HCT116 (cell line): Measurements from ENCODE around the gene PRDM12. TPM values are rescaled to one million over a fixed set of nuclear protein-coding genes. Genes with fewer than 3 reads are reported as not detected.

Experiments used
- ATAC-seq: fragments of 200-7000 bp; cut with Tn5 transposase; 2 replicates; pipeline ENCODE4 v1.9.1; 2020; ENCODE audit warnings: mild to moderate bottlenecking, moderate library complexity
- BruUV-seq: library from RNA; stranded (reverse); fragments of 400-500 nt; replicated peaks from 2 replicates; lab custom pipeline; 2021; lab: Mats Ljungman, UMichigan
- CTCF ChIA-PET: fragments of 300-600 bp; sonication (Branson Sonifier 250); formaldehyde crosslinking; loops from one replicate; lab custom pipeline; 2021; ENCODE audit warnings: antibody characterized with exemption; lab: Charles Lee
- POLR2A ChIA-PET: fragments of 300-600, 350-600 bp; sonication (Branson Sonifier 250); formaldehyde crosslinking; loops from one replicate; lab custom pipeline; 2021; ENCODE audit warnings: antibody characterized with exemption; lab: Charles Lee
- RAD21 ChIA-PET, 2 experiments: fragments of 300-600 bp; sonication (Branson Sonifier 250); formaldehyde crosslinking; loops; one replicate each; lab custom pipeline; 2023; ENCODE audit warnings: low total read pairs in 2 of 2; ENCODE audit not compliant: uncharacterized antibody in 2 of 2, unreplicated experiment in 2 of 2, low non-redundant PET in 1 of 2; lab: Charles Lee
- DNase-seq: peaks from one replicate; pipeline ENCODE4 v3.0.0-alpha.2; 2010; ENCODE audit warnings: low read depth, low spot score
- H2AFZ ChIP-seq: fragments of 200-600 bp; shearing (Covaris generic), sonication (generic); 2 replicates; pipeline ENCODE4 v1.6.1; 2017; ENCODE audit warnings: low read depth, mixed run types, mixed read lengths, antibody characterized with exemption, low read length; ENCODE audit not compliant: poor library complexity, severe bottlenecking
- H3K27ac ChIP-seq: 2 replicates; pipeline ENCODE4 v1.5.1; 2012; ENCODE audit warnings: low read depth, low read length
- H3K27me3 ChIP-seq: fragments of 200-600 bp; sonication (generic); 2 replicates; pipeline ENCODE4 v1.6.1; 2016; ENCODE audit warnings: mixed run types, low read length, mixed read lengths; ENCODE audit not compliant: insufficient read depth
- H3K36me3 ChIP-seq, 2 experiments: fragments of 200-500 bp in 1 of 2; fragments of 200-600 bp in 1 of 2; sonication (Bioruptor generic) in 1 of 2; sonication (generic) in 1 of 2; 2 replicates each; pipeline versions ENCODE4 v1.5.1 to v1.6.1; 2014 to 2016; ENCODE audit warnings: low read length in 2 of 2, inconsistent platforms in 1 of 2, mixed read lengths in 1 of 2, mixed run types in 1 of 2; ENCODE audit not compliant: insufficient read depth in 2 of 2, control insufficient read depth in 1 of 2
- H3K4me1 ChIP-seq, 2 experiments: fragments of 200-600 bp in 1 of 2; sonication (generic) in 1 of 2; 2 replicates each; pipeline versions ENCODE4 v1.5.1 to v1.6.1; 2012 to 2017; ENCODE audit warnings: low read length in 2 of 2, inconsistent platforms in 1 of 2, mild to moderate bottlenecking in 1 of 2, mixed read lengths in 1 of 2, mixed run types in 1 of 2, moderate library complexity in 1 of 2; ENCODE audit not compliant: insufficient read depth in 2 of 2, control insufficient read depth in 1 of 2
- H3K4me2 ChIP-seq: fragments of 200-600 bp; sonication (generic); 2 replicates; pipeline ENCODE4 v1.6.1; 2017; ENCODE audit warnings: mixed run types, low read length, mixed read lengths
- H3K4me3 ChIP-seq, 2 experiments: fragments of 200-600 bp in 1 of 2; sonication (generic) in 1 of 2; replicated peaks in 1 of 2; 2 replicates each; pipeline ENCODE4 v1.5.1; 2011 to 2016; ENCODE audit warnings: low read length in 2 of 2, control low read depth in 1 of 2, low read depth in 1 of 2, mild to moderate bottlenecking in 1 of 2, mixed read lengths in 1 of 2, mixed run types in 1 of 2
- H3K79me2 ChIP-seq: fragments of 200-600 bp; sonication (generic); 2 replicates; pipeline ENCODE4 v1.6.1; 2017; ENCODE audit warnings: mild to moderate bottlenecking, mixed run types, low read length, moderate library complexity, mixed read lengths; ENCODE audit not compliant: insufficient read depth
- H3K9ac ChIP-seq: fragments of 200-600 bp; sonication (generic); 2 replicates; pipeline ENCODE4 v1.6.1; 2016; ENCODE audit warnings: low read length, mixed read lengths
- H3K9me2 ChIP-seq: fragments of 200-600 bp; sonication (generic), shearing (Covaris generic); 2 replicates; pipeline ENCODE4 v1.6.1; 2017; ENCODE audit warnings: mixed run types, mild to moderate bottlenecking, moderate library complexity; ENCODE audit not compliant: insufficient read depth
- H3K9me3 ChIP-seq, 2 experiments: fragments of 200-500 bp in 1 of 2; fragments of 200-600 bp in 1 of 2; sonication (Bioruptor generic) in 1 of 2; sonication (generic) in 1 of 2; 2 replicates each; pipeline ENCODE4 v1.6.1; 2014 to 2017; ENCODE audit warnings: low read length in 2 of 2, mixed read lengths in 2 of 2, inconsistent platforms in 1 of 2, low read depth in 1 of 2, mild to moderate bottlenecking in 1 of 2, mixed run types in 1 of 2, moderate library complexity in 1 of 2; ENCODE audit not compliant: control insufficient read depth in 1 of 2, insufficient read depth in 1 of 2
- H4K20me1 ChIP-seq: fragments of 200-600 bp; sonication (generic), shearing (Covaris generic); 2 replicates; pipeline ENCODE4 v1.6.1; 2017; ENCODE audit warnings: mixed run types, mild to moderate bottlenecking, moderate library complexity; ENCODE audit not compliant: insufficient read depth
- ATF3 ChIP-seq: IDR thresholded peaks from 2 replicates; pipeline ENCODE4 v1.6.1; 2012
- CBX3 ChIP-seq: IDR thresholded peaks from 2 replicates; pipeline ENCODE4 v1.6.1; 2012; ENCODE audit warnings: low read depth
- CEBPB ChIP-seq: IDR thresholded peaks from 2 replicates; pipeline ENCODE4 v1.6.1; 2012; ENCODE audit warnings: low read depth
- CTCF ChIP-seq, 3 experiments: fragments of 200-600 bp in 1 of 3; sonication (generic) in 1 of 3; IDR thresholded peaks in 2 of 3; conservative IDR thresholded peaks in 1 of 3; 2 replicates each; pipeline ENCODE4 v1.5.1; 2012 to 2017; ENCODE audit warnings: low read depth in 2 of 3, low read length in 2 of 3, antibody characterized with exemption in 1 of 3, borderline replicate concordance in 1 of 3, control low read depth in 1 of 3, mild to moderate bottlenecking in 1 of 3, mixed read lengths in 1 of 3, mixed run types in 1 of 3, moderate library complexity in 1 of 3; ENCODE audit not compliant: insufficient read depth in 1 of 3
- EGR1 ChIP-seq: IDR thresholded peaks from 2 replicates; pipeline ENCODE4 v1.6.1; 2012; ENCODE audit warnings: low read depth
- ELF1 ChIP-seq: IDR thresholded peaks from 2 replicates; pipeline ENCODE4 v1.6.1; 2012; ENCODE audit warnings: low read depth, borderline replicate concordance
- EZH2 ChIP-seq: fragments of 200-600 bp; sonication (generic); IDR thresholded peaks from 2 replicates; pipeline ENCODE4 v1.6.1; 2017; ENCODE audit warnings: antibody characterized with exemption, mixed run types
- EZH2phosphoT487 ChIP-seq: fragments of 200-600 bp; IDR thresholded peaks from 2 replicates; pipeline ENCODE4 v1.6.1; 2018; ENCODE audit warnings: antibody characterized with exemption, borderline replicate concordance
- FOSL1 ChIP-seq: IDR thresholded peaks from 2 replicates; pipeline ENCODE4 v1.6.1; 2012; ENCODE audit warnings: low read depth
- JUND ChIP-seq: IDR thresholded peaks from 2 replicates; pipeline ENCODE4 v1.6.1; 2012
- MAX ChIP-seq: IDR thresholded peaks from 2 replicates; pipeline ENCODE4 v1.6.1; 2012
- POLR2A ChIP-seq: IDR thresholded peaks from 2 replicates; pipeline ENCODE4 v1.7.0; 2011; ENCODE audit warnings: borderline replicate concordance; ENCODE audit not compliant: insufficient read depth, insufficient read length; ENCODE audit errors: extremely low read depth
- POLR2AphosphoS5 ChIP-seq: IDR thresholded peaks from 2 replicates; pipeline ENCODE4 v1.6.1; 2011; ENCODE audit warnings: mild to moderate bottlenecking, low read depth, low read length, moderate library complexity
- RAD21 ChIP-seq: IDR thresholded peaks from 2 replicates; pipeline ENCODE4 v1.6.1; 2012; ENCODE audit warnings: low read depth, mild to moderate bottlenecking
- SIN3A ChIP-seq: IDR thresholded peaks from 2 replicates; pipeline ENCODE4 v1.6.1; 2012; ENCODE audit warnings: low read depth
- SP1 ChIP-seq: IDR thresholded peaks from 2 replicates; pipeline ENCODE4 v1.6.1; 2012; ENCODE audit warnings: low read depth
- SRF ChIP-seq: IDR thresholded peaks from 2 replicates; pipeline ENCODE4 v1.6.1; 2012; ENCODE audit warnings: low read depth
- TCF7L2 ChIP-seq: IDR thresholded peaks from 2 replicates; pipeline ENCODE4 v1.7.0; 2011; ENCODE audit warnings: borderline replicate concordance, inconsistent platforms; ENCODE audit not compliant: insufficient read depth, insufficient read length; ENCODE audit errors: extremely low read depth
- YY1 ChIP-seq: IDR thresholded peaks from 2 replicates; pipeline ENCODE4 v1.6.1; 2011; ENCODE audit warnings: low read length, low read depth, moderate library complexity, mild to moderate bottlenecking; ENCODE audit not compliant: insufficient replicate concordance; ENCODE audit errors: extremely low read depth
- ZBTB33 ChIP-seq: IDR thresholded peaks from 2 replicates; pipeline ENCODE4 v1.6.1; 2011; ENCODE audit warnings: mild to moderate bottlenecking, low read length, moderate library complexity; ENCODE audit not compliant: insufficient replicate concordance; ENCODE audit errors: extremely low read depth
- ZFX ChIP-seq: fragments of 450-650 bp; IDR thresholded peaks from 2 replicates; pipeline ENCODE4 v1.6.1; 2017
- ZNF274 ChIP-seq: fragments of 200-500 bp; sonication (Bioruptor generic); IDR thresholded peaks from 2 replicates; pipeline ENCODE4 v1.6.1; 2014; ENCODE audit warnings: mild to moderate bottlenecking, low read depth, low read length, inconsistent platforms
- intact Hi-C: fragments of 100-400 bp; cut with micrococcal nuclease; formaldehyde crosslinking; loops from 2 replicates; pipeline ENCODE4 v1.10.0; 2022
- total RNA-seq: library from RNA; stranded (reverse); gene quantifications from one replicate; pipeline ENCODE4 v1.2.1, GENCODE V29; 2021; ENCODE audit not compliant: unreplicated experiment

Gene PRDM12
- total RNA-seq, 1 experiment from 2014 or later = 0.54 TPM

- CTCF ChIA-PET = interaction anchor here (0.8 to 2.2 kb wide), 7 partner anchors 8 to 246 kb away, joined by 3 to 16 read pairs (median 4); no protein-coding TSS in a partner anchor
- intact Hi-C loops = no loop called here
- Histone ChIP-seq H3K9me3 (peaks cover 0 to 5% of the 10 kb centered on the region in 2 experiments; a peak in 1 of 4 replicates), H3K36me3 (peaks cover 27 to 35% of the 10 kb centered on the region in 2 experiments; a peak in 3 of 4 replicates), H3K79me2 (peaks cover 49% of the 10 kb centered on the region), H2AFZ (peak within 1 kb of the TSS; percentile 97), H3K27ac (peak within 1 kb of the TSS; percentile 63), H4K20me1 (no peaks in the 10 kb centered on the region; the same call in 1 of the 2 replicates), H3K4me2 (peak within 1 kb of the TSS; percentile 78), H3K4me1 (peaks cover under 1 to 33% of the 10 kb centered on the region in 2 experiments), H3K27me3 (no peaks in the 10 kb centered on the region), H3K4me3 (peak within 1 kb of the TSS; percentile 77 to 88), H3K9me2 (no peaks in the 10 kb centered on the region), H3K9ac (peak within 1 kb of the TSS; percentile 96)
- ATAC-seq = peak; percentile 93
- no TSS peak for BruUV-seq
- DNase-seq = peak; percentile 96
- RAD21 ChIA-PET = interaction anchor here in 1 of 2 experiments (0.6 kb wide), 1 partner anchor 183 kb away, joined by 3 read pairs; no protein-coding TSS in a partner anchor
- POLR2A ChIA-PET = interaction anchor here (0.7 to 1.5 kb wide), 6 partner anchors 7 to 246 kb away, joined by 3 to 5 read pairs (median 4); no protein-coding TSS in a partner anchor
- TF ChIP-seq JUND (no peak), RAD21 (no peak), ZNF274 (no peak), ATF3 (no peak), ZFX (peak; percentile 91), EGR1 (peak; percentile 81), MAX (peak; percentile 96), YY1 (peak; percentile 100), POLR2AphosphoS5 (peak; percentile 98), SRF (no peak), CEBPB (no peak), SIN3A (peak; percentile 84), ELF1 (no peak), SP1 (peak; percentile 84), FOSL1 (no peak), TCF7L2 (peak; percentile 76), POLR2A (peak; percentile 92), EZH2phosphoT487 (no peak), ZBTB33 (no peak), CTCF (IDR thresholded peaks at IDR 0.05 in 2 of 3, conservative IDR thresholded peaks at IDR 0.05 in 1 of 3; ENCODE audit: borderline replicate concordance in 1 of 3, insufficient read depth in 1 of 3, low read depth in 2 of 3, low read length in 2 of 3) (no peak), CBX3 (no peak), EZH2 (no peak)
These were observed 29.2 kb downstream of the PRDM12 start, which contains the start of gene EXOSC2 for GRCh38 chr9:130693426-130694191. TSS of gene EXOSC2 (plus strand) at chr9:130693780. CDS start at chr9:130693792, 12 bp downstream.
